T follicular helper cell (primary cell): Measurements from ENCODE around the gene PRKD3.
A peak's percentile ranks its signal among the peaks of the same experiment; 100 is the strongest.

Experiments
- DNase-seq: peaks from one replicate; pipeline ENCODE4 v3.0.0-alpha.2; 2020; ENCODE audit warnings: low read depth
- total RNA-seq, 2 experiments: gene quantifications; one replicate each; lab custom pipeline; 2026; lab: John Stamatoyannopoulos, UW

The PRKD3 gene
- 138 to 147 reads per million in 2 experiments for total RNA-seq

- DNase-seq = peak; percentile 16
These were observed at the start of gene PRKD3 for GRCh38 chr2:37324786-37325624. TSS of gene PRKD3 (minus strand) at chr2:37324833. CDS start at chr2:37316524, 8,309 bp downstream.

GRCh38 chr2:37372000-37372399, 47.4 kb upstream of the PRKD3 start:
- DNase-seq = no peak

- DNase-seq = no peak
These were observed 46.0 kb upstream of the PRKD3 start for GRCh38 chr2:37370666-37371065.

GRCh38 chr2:37367984-37368383, 43.4 kb upstream of the PRKD3 start:
- DNase-seq = peak; percentile 8

GRCh38 chr2:37367310-37367709, 42.7 kb upstream of the PRKD3 start:
- no peak for DNase-seq

- no peak for DNase-seq
These were observed 42.1 kb upstream of the PRKD3 start for GRCh38 chr2:37366773-37367172.

GRCh38 chr2:37365669-37366068, 41.0 kb upstream of the PRKD3 start:
- no peak for DNase-seq

GRCh38 chr2:37364351-37364750, 39.7 kb upstream of the PRKD3 start:
- DNase-seq = no peak

GRCh38 chr2:37361994-37362698, 37.5 kb upstream of the PRKD3 start:
- DNase-seq = no peak

- DNase-seq = no peak
These were observed 36.7 kb upstream of the PRKD3 start for GRCh38 chr2:37361216-37361815.

- DNase-seq = no peak
These were observed 33.8 kb upstream of the PRKD3 start for GRCh38 chr2:37358466-37358865.

- no peak for DNase-seq
These were observed 32.9 kb upstream of the PRKD3 start for GRCh38 chr2:37357530-37357929.

GRCh38 chr2:37357069-37357468, 32.4 kb upstream of the PRKD3 start:
- no peak for DNase-seq

GRCh38 chr2:37356299-37356698, 31.7 kb upstream of the PRKD3 start:
- no peak for DNase-seq

GRCh38 chr2:37355735-37356134, 31.1 kb upstream of the PRKD3 start:
- DNase-seq = no peak

GRCh38 chr2:37354531-37354930, 29.9 kb upstream of the PRKD3 start:
- DNase-seq = no peak

GRCh38 chr2:37350034-37350433, 25.4 kb upstream of the PRKD3 start:
- DNase-seq = no peak

GRCh38 chr2:37349231-37349860, 24.7 kb upstream of the PRKD3 start:
- DNase-seq = no peak

- no peak for DNase-seq
These were observed 23.5 kb upstream of the PRKD3 start for GRCh38 chr2:37348155-37348554.

GRCh38 chr2:37344453-37345361, 20.1 kb upstream of the PRKD3 start, which contains the start of gene QPCT:
TSS of gene QPCT (plus strand) at chr2:37344630. CDS start at chr2:37344732, 102 bp downstream.
- peak; percentile 40 for DNase-seq
